ENCODE data around the gene NEK10. TPM values are rescaled to one million over a fixed set of nuclear protein-coding genes. Genes with fewer than 3 reads are reported as not detected.
A peak's percentile ranks its signal among the peaks of the same experiment; 100 is the strongest.

The NEK10 gene
- total and polyA plus RNA-seq, 2 of the 13 experiments (the other 11 are each of a cell fraction or from before 2014, with no cell fraction given): 2.8 to 14.2 TPM

GRCh38 chr3:27165321-27165721 lies 203.9 kb downstream of the NEK10 start (continued):
- TF ChIP-seq CSRNP1 (CRISPR knock-in tag; IDR thresholded peaks at IDR 0.05): no peak
- TF ChIP-seq ZNF253 (CRISPR knock-in tag; IDR thresholded peaks at IDR 0.05; ENCODE audit: borderline replicate concordance): no peak
- TF ChIP-seq FOXO1 (CRISPR knock-in tag; IDR thresholded peaks at IDR 0.05): no peak
- TF ChIP-seq LCORL (IDR thresholded peaks at IDR 0.05): no peak
- no peak for TF ChIP-seq LCORL (CRISPR knock-in tag; IDR thresholded peaks at IDR 0.05)
- no peak for TF ChIP-seq SMAD1 (CRISPR knock-in tag; IDR thresholded peaks at IDR 0.05; ENCODE audit: borderline replicate concordance, low read depth)

- ChIA-PET POLR2A (no interaction called here), CTCF (ENCODE audit: low intra/inter-chr PET ratio, low total read pairs) (no interaction called here)
- intact Hi-C loops (cut with micrococcal nuclease; ENCODE audit: unreplicated experiment) (no loop called here), in situ Hi-C loops (cut with HindIII; ENCODE audit: extremely low pct_ligation_motif_present, low pct_unique_long_range_greater_than_20kb) (no loop called here)
- H3K4me1 ChIP-seq (ENCODE audit: insufficient read depth, low read length): peaks cover 22% of the 10 kb centered on the region
- peak; percentile 77 for TF ChIP-seq BCL6 (CRISPR knock-in tag; IDR thresholded peaks at IDR 0.05)
- TF ChIP-seq MAFK (conservative IDR thresholded peaks at IDR 0.05 in 1 of 2, IDR thresholded peaks at IDR 0.05 in 1 of 2; ENCODE audit: low read length in 2 of 2): peak in 1 of 2 experiments; percentile 69; a peak in 3 of 4 replicates
- no peak for TF ChIP-seq ZNF3 (CRISPR knock-in tag; IDR thresholded peaks at IDR 0.05)
- 0 out of 2 replicates have a peak, but pooled peaks have one; percentile 23 for TF ChIP-seq MAFF (IDR thresholded peaks at IDR 0.05; ENCODE audit: low read depth, low read length)
- TF ChIP-seq SIX1 (CRISPR knock-in tag; IDR thresholded peaks at IDR 0.05; ENCODE audit: borderline replicate concordance): no peak
- TF ChIP-seq FOXA3 (CRISPR knock-in tag; IDR thresholded peaks at IDR 0.05): 0 out of 2 replicates have a peak, but pooled peaks have one; percentile 8
- DNase-seq (ENCODE audit: low spot score) (peak; percentile 23), ATAC-seq (peak; percentile 60), FAIRE-seq (no peak)
- H3K9ac ChIP-seq (ENCODE audit: insufficient read depth, low read depth, low read length): no peak overlapping the region
- H3K9me3 ChIP-seq (ENCODE audit: low read length): no peaks in the 10 kb centered on the region
- H4K20me1 ChIP-seq (ENCODE audit: insufficient read depth, low read length): no peaks in the 10 kb centered on the region
- no peaks in the 10 kb centered on the region for H3K36me3 ChIP-seq (replicated peaks in 1 of 2; ENCODE audit: control insufficient read depth in 1 of 2, insufficient read depth in 2 of 2, low read length in 2 of 2)
- WGBS (ENCODE audit: low lambda C conversion rate): 37% methylated on average over 2 of the region's 2 CpGs
- H2AFZ ChIP-seq (ENCODE audit: low read length): no peak overlapping the region
- H3K27me3 ChIP-seq (ENCODE audit: control insufficient read depth in 1 of 2, insufficient read depth in 2 of 2, low read length in 2 of 2): no peaks in the 10 kb centered on the region
- no peak overlapping the region for H3K27ac ChIP-seq (ENCODE audit: extremely low read length, insufficient read depth, low read length)
- H3K4me3 ChIP-seq (replicated peaks in 1 of 3; ENCODE audit: insufficient read depth in 1 of 3, low read depth in 2 of 3, low read length in 3 of 3): no peak overlapping the region
- H3K4me2 ChIP-seq (ENCODE audit: low read depth, low read length): no peak overlapping the region
- no peaks in the 10 kb centered on the region for H3K79me2 ChIP-seq (ENCODE audit: insufficient read depth, low read length)
- no TSS peak for BruUV-seq (replicated peaks)
These were observed 208.3 kb downstream of the NEK10 start for GRCh38 chr3:27160779-27161287.

Measured in HepG2 (cell line).